OCI-LY7 (cell line): ENCODE data around the gene SRGAP2C. TPM values are rescaled to one million over a fixed set of nuclear protein-coding genes. Genes with fewer than 3 reads are reported as not detected.
"Not testable (repeated sequence)": the region's sequence is repeated elsewhere in the genome, so short reads cannot be mapped to it uniquely, and the experiment has no call there.

Source experiments
- BruUV-seq: library from RNA; stranded (reverse); fragments of 400-500 nt; replicated peaks from 2 replicates; lab custom pipeline; 2021; lab: Mats Ljungman, UMichigan
- CTCF ChIA-PET: fragments of 300-600 bp; sonication (Branson Sonifier 250); formaldehyde crosslinking; loops from one replicate; lab custom pipeline; 2022; ENCODE audit warnings: antibody characterized with exemption; ENCODE audit not compliant: unreplicated experiment; lab: Charles Lee
- POLR2A ChIA-PET: fragments of 300-600 bp; sonication (Branson Sonifier 250); formaldehyde crosslinking; loops from one replicate; lab custom pipeline; 2022; ENCODE audit warnings: antibody characterized with exemption; lab: Charles Lee
- DNase-seq: peaks from one replicate; pipeline ENCODE4 v3.0.0-alpha.2; 2015; ENCODE audit warnings: low spot score
- H2AFZ ChIP-seq: fragments of 200-600 bp; sonication (generic), shearing (Covaris generic); 2 replicates; pipeline ENCODE4 v1.6.1; 2014; ENCODE audit warnings: mild to moderate bottlenecking, antibody characterized with exemption, low read length, moderate library complexity
- H3K27ac ChIP-seq: fragments of 200-600 bp; sonication (generic); 2 replicates; pipeline ENCODE4 v1.5.1; 2014; ENCODE audit warnings: mixed run types, low read depth, mild to moderate bottlenecking, moderate library complexity, low read length, inconsistent platforms; ENCODE audit not compliant: poor library complexity, severe bottlenecking
- H3K36me3 ChIP-seq: fragments of 200-600 bp; sonication (generic); 2 replicates; pipeline ENCODE4 v1.6.1; 2014; ENCODE audit warnings: mild to moderate bottlenecking, antibody characterized with exemption, low read length, moderate library complexity, mixed read lengths; ENCODE audit not compliant: insufficient read depth
- H3K4me1 ChIP-seq: fragments of 200-600 bp; sonication (generic); 2 replicates; pipeline ENCODE4 v1.5.1; 2014; ENCODE audit warnings: mild to moderate bottlenecking, low read length; ENCODE audit not compliant: insufficient read depth, poor library complexity, severe bottlenecking
- H3K4me2 ChIP-seq: fragments of 200-600 bp; sonication (generic); 2 replicates; pipeline ENCODE4 v1.6.1; 2014; ENCODE audit warnings: mild to moderate bottlenecking, low read length
- H3K4me3 ChIP-seq: fragments of 200-600 bp; sonication (generic); 2 replicates; pipeline ENCODE4 v1.5.1; 2014; ENCODE audit warnings: mild to moderate bottlenecking, low read depth, low read length; ENCODE audit not compliant: poor library complexity, severe bottlenecking
- H3K79me2 ChIP-seq: fragments of 200-600 bp; sonication (generic); 2 replicates; pipeline ENCODE4 v1.6.1; 2016; ENCODE audit warnings: low read depth, mild to moderate bottlenecking, low read length, moderate library complexity, mixed read lengths; ENCODE audit not compliant: insufficient read depth
- H3K9me2 ChIP-seq: fragments of 200-600 bp; sonication (generic); 2 replicates; pipeline ENCODE4 v1.6.1; 2016; ENCODE audit warnings: mild to moderate bottlenecking, low read length, mixed read lengths; ENCODE audit not compliant: insufficient read depth
- H3K9me3 ChIP-seq: fragments of 200-600 bp; sonication (generic); 2 replicates; pipeline ENCODE4 v1.6.1; 2014; ENCODE audit warnings: mild to moderate bottlenecking, mixed run types, low read length, mixed read lengths
- H4K20me1 ChIP-seq: fragments of 200-600 bp; sonication (generic); 2 replicates; pipeline ENCODE4 v1.6.1; 2014; ENCODE audit warnings: mild to moderate bottlenecking, antibody characterized with exemption, low read length, moderate library complexity, mixed read lengths; ENCODE audit not compliant: insufficient read depth
- intact Hi-C: fragments of 100-400 bp; cut with micrococcal nuclease; formaldehyde crosslinking; loops from one replicate; pipeline ENCODE4 v1.10.0; 2022; ENCODE audit not compliant: unreplicated experiment
- total RNA-seq, 2 experiments: library from RNA; depleted of rRNA in 1 of 2; stranded (reverse); fragments of >200 nt in 1 of 2; shearing (Covaris generic) in 1 of 2; gene quantifications; 2 replicates each; pipeline ENCODE4 v1.2.3, GENCODE V29; 2014 to 2022

The SRGAP2C gene
- total RNA-seq, 2 experiments from 2014 or later = 6.8 to 30.7 TPM

DNA sequence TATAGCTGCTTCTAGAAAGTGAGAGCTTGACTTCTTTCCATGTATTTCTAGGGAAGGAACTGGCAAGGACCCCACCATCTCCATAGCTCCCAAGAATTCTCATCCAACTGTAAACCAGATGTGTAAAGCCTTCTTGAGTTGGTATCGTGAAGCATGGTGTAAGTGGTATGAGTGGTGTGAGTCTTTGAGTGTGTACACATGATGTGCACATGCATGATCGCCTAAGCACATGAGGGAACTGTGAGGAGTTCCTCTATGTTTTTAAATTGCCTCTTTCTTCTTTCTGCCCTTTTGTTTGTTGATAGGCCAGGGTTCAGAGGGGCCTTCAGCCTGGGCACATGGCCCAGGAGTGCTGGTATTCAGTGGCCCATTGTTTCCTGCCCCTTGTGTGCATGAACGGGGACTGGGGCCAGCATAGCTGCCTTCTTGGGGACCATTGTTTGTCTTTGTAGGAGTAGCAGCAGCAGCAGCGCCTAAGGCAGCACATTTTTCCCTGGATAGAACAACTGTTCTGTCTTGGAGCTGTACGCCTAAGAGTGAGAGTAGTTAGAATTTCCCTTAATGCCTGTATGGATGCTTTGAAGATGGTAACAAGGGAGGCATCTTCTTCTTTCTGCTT is 96.0 kb downstream of the SRGAP2C start:
- not testable (repeated sequence) for BruUV-seq, H4K20me1 ChIP-seq, H3K4me1 ChIP-seq

DNA sequence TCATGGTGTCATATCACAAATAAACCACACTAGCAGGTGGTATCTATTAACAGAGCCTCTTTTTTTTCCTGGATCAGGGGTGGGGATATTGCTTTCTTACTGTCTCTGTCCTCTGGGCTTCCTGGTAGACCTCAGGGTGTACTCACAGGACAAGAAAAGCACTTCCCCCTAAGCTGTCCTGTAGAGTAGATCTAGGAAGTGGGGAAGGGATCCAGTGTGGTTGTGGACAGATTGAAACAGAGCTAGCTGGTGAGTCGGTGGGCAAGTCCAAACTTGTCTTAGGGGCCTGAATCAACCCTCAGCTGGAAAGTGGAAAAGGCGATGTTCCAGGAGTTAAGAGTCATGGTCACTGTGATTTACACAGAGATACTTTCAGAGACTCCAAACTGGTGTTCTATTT is 96.7 kb downstream of the SRGAP2C start:
- H2AFZ ChIP-seq, H3K9me3 ChIP-seq, BruUV-seq, H3K4me3 ChIP-seq, H3K27ac ChIP-seq, H3K79me2 ChIP-seq, DNase-seq, CTCF ChIA-PET, H4K20me1 ChIP-seq, intact Hi-C loops, H3K4me2 ChIP-seq, H3K9me2 ChIP-seq, H3K4me1 ChIP-seq, POLR2A ChIA-PET, H3K36me3 ChIP-seq: not testable (repeated sequence)

More for the DNA sequence above, 96.0 kb downstream of the SRGAP2C start:
- H3K79me2 ChIP-seq, H2AFZ ChIP-seq, DNase-seq, H3K9me3 ChIP-seq, H3K36me3 ChIP-seq, intact Hi-C loops, POLR2A ChIA-PET, H3K9me2 ChIP-seq, H3K4me2 ChIP-seq, CTCF ChIA-PET, H3K27ac ChIP-seq, H3K4me3 ChIP-seq: not testable (repeated sequence)

DNA sequence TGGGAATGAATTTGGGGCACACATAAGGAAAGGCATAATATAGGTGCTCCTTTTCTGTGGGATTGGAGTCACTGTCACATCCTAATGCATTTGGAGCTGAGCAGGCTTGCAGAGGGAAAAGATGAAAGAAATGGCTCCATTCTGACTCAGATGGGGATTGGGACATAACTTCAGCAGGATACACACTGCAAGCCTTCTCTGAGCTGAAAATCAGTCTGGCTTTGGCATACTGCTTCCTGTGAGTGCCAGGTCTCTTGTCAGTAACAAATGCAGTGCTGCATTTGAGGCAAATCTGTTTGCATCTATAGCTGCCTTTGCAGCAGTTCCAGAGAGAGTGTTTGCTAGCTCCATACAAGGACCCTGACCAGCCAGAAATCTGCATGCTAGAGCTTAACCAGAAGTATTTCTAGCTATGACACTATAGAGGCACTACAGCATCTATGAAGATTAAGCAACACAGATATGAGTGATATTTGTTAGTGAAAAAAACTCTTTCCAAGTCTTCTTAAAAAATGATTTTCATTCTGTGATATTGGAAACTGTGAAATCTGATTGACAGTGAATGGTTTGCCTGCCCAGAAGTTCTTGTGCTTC is 98.9 kb downstream of the SRGAP2C start:
- H3K4me1 ChIP-seq, H3K9me2 ChIP-seq, H2AFZ ChIP-seq, intact Hi-C loops, H3K9me3 ChIP-seq, H3K27ac ChIP-seq, BruUV-seq, CTCF ChIA-PET, H3K79me2 ChIP-seq, DNase-seq, H3K4me2 ChIP-seq, H3K36me3 ChIP-seq, H3K4me3 ChIP-seq, POLR2A ChIA-PET, H4K20me1 ChIP-seq: not testable (repeated sequence)

DNA sequence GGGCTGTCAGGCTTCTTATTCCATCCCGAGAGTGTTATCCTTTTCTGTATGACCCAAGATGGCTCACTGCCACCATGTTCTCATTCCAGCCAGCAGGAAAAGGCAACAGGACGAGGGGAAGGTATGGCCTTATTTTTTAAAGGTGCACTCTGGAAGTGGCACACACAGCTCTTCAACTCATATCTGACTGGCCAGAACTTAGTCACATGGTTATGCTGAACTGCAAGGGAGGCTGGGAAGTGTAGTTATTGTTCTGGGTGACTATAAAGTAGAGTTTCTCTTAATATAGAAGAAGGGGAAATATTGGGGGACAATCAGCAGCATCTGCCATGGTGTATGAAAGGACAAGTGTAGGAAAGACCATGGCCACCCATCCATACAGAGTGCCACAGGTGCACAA is 107.8 kb downstream of the SRGAP2C start:
- CTCF ChIA-PET, DNase-seq, H3K27ac ChIP-seq, H3K4me3 ChIP-seq, H4K20me1 ChIP-seq, H3K36me3 ChIP-seq, H2AFZ ChIP-seq, POLR2A ChIA-PET, H3K9me3 ChIP-seq, BruUV-seq, H3K4me2 ChIP-seq, H3K79me2 ChIP-seq, H3K4me1 ChIP-seq, H3K9me2 ChIP-seq, intact Hi-C loops: not testable (repeated sequence)

DNA sequence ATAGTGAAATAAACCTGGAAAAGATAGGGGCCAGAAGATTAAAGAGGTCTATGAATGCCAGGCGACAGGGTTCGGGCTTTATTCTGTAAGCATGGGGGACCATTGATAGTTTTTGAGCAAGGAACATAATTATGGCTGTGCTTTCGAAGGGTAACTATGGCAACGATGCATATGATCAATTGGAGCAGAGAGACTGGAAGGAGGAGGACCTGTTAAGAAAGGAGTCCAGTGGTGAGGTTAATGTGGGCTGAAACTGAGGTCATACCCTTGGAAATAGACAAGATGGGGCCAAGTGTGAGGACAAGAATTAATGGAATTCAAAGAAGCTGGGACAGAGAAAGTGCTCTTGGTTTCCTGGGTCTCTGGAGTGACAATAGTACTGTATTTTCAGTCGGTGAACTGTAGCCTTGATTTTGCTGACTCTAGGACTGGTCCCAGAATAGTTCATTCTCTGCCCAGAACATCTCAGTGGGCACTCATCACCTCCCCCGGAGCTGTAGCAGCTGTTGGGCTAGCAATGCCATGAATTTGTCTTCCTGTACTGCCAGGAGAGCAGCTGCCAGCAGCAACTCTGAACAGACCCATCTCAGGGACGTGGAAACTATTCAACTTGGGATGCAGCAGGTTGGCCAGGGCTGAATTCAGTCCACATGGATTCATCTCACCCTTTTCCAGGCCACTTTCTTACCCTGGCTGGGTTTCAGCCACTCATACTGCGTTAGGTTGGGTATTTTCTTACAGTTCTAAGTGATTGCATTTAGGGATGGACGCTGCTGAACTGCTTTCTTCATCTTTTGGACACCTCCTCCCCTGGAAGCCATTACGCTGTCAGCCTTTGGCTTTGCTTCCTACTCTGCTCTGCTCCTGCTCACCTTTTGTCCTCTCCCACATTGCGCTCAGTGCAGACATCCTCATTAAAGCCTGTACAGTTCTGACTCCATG is 108.8 kb downstream of the SRGAP2C start:
- H3K4me1 ChIP-seq, DNase-seq, BruUV-seq, H2AFZ ChIP-seq, H3K36me3 ChIP-seq, POLR2A ChIA-PET, intact Hi-C loops, H3K4me3 ChIP-seq, H3K9me2 ChIP-seq, H3K79me2 ChIP-seq, H3K27ac ChIP-seq, H4K20me1 ChIP-seq, H3K9me3 ChIP-seq, CTCF ChIA-PET, H3K4me2 ChIP-seq: not testable (repeated sequence)

DNA sequence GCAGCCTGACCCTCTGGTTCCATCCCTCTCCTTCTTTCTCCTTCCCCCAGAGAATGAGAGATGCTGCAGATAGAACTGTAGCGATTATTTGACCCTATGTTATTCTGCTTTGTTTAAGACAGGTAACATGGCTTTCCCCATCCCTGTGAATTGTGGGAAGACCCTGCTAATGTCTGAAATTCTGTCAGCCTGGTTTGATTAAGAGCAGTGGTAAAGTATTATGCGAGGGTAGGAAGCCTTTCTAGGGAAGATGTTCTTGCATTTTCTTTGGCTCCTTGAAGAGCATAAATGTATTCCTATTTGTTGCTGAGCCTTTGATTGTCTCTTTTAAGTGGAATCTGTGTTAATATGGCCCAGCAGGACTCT is 109.4 kb downstream of the SRGAP2C start:
- intact Hi-C loops, H3K4me3 ChIP-seq, H3K9me3 ChIP-seq, H3K4me2 ChIP-seq, H2AFZ ChIP-seq, H3K36me3 ChIP-seq, H3K4me1 ChIP-seq, CTCF ChIA-PET, POLR2A ChIA-PET, H3K27ac ChIP-seq, H3K79me2 ChIP-seq, DNase-seq, H3K9me2 ChIP-seq, BruUV-seq, H4K20me1 ChIP-seq: not testable (repeated sequence)
